MM.1S (cell line): ENCODE measurements around the gene IQCN.

Source experiments
- DNase-seq: peaks from one replicate; pipeline ENCODE4 v3.0.0-alpha.2; 2015
- H2AFZ ChIP-seq: fragments of 300-600 bp; sonication (generic); 2 replicates; pipeline ENCODE4 v1.6.0; 2016; ENCODE audit warnings: antibody characterized with exemption, low read length
- H3F3A ChIP-seq: fragments of 300-600 bp; sonication (generic); 2 replicates; pipeline ENCODE4 v1.6.1; 2016; ENCODE audit warnings: mild to moderate bottlenecking, antibody characterized with exemption, low read length, moderate library complexity, mixed read lengths; ENCODE audit not compliant: insufficient read depth
- H3K27ac ChIP-seq: fragments of 300-600 bp; sonication (generic); 2 replicates; pipeline ENCODE4 v1.5.1; 2016; ENCODE audit warnings: mild to moderate bottlenecking, low read length
- H3K27me3 ChIP-seq: fragments of 300-600 bp; sonication (generic); replicated peaks from 2 replicates; pipeline ENCODE4 v1.6.0; 2016; ENCODE audit warnings: low read length; ENCODE audit not compliant: insufficient read depth
- H3K36me3 ChIP-seq: fragments of 300-600 bp; sonication (generic); replicated peaks from 2 replicates; pipeline ENCODE4 v1.6.1; 2016; ENCODE audit warnings: mild to moderate bottlenecking, low read length, mixed read lengths; ENCODE audit not compliant: insufficient read depth
- H3K4me1 ChIP-seq: fragments of 300-600 bp; sonication (generic); 2 replicates; pipeline ENCODE4 v1.6.1; 2016; ENCODE audit warnings: low read length, mixed read lengths
- H3K4me2 ChIP-seq: fragments of 300-600 bp; sonication (generic); 2 replicates; pipeline ENCODE4 v1.6.0; 2016; ENCODE audit warnings: low read depth, low read length
- H3K4me3 ChIP-seq: fragments of 300-600 bp; sonication (generic); 2 replicates; pipeline ENCODE4 v1.5.1; 2016; ENCODE audit warnings: low read length, mixed read lengths
- H3K79me2 ChIP-seq: fragments of 300-600 bp; sonication (generic); 2 replicates; pipeline ENCODE4 v1.6.1; 2016; ENCODE audit warnings: mixed run types, low read length, mixed read lengths
- H3K9ac ChIP-seq: fragments of 300-600 bp; sonication (generic); 2 replicates; pipeline ENCODE4 v1.6.1; 2016; ENCODE audit warnings: low read length, mixed read lengths
- H3K9me2 ChIP-seq: fragments of 300-600 bp; sonication (generic); replicated peaks from 2 replicates; pipeline ENCODE4 v1.6.1; 2016; ENCODE audit warnings: mild to moderate bottlenecking, low read length, mixed read lengths; ENCODE audit not compliant: insufficient read depth
- H3K9me3 ChIP-seq: fragments of 300-600 bp; sonication (generic); replicated peaks from 2 replicates; pipeline ENCODE4 v1.6.1; 2016; ENCODE audit warnings: mild to moderate bottlenecking, low read length, mixed read lengths; ENCODE audit not compliant: insufficient read depth
- H4K20me1 ChIP-seq: fragments of 300-600 bp; sonication (generic); 2 replicates; pipeline ENCODE4 v1.6.1; 2016; ENCODE audit warnings: mild to moderate bottlenecking, low read length, moderate library complexity, mixed read lengths; ENCODE audit not compliant: insufficient read depth
- CTCF ChIP-seq: fragments of 300-600 bp; sonication (generic); IDR thresholded peaks from 2 replicates; pipeline ENCODE4 v1.5.1; 2016; ENCODE audit warnings: antibody characterized with exemption, low read length, mixed read lengths
- EZH2 ChIP-seq: fragments of 300-600 bp; sonication (generic); optimal IDR thresholded peaks from 2 replicates; pipeline ENCODE3; 2017; ENCODE audit warnings: low read depth, mild to moderate bottlenecking, antibody characterized with exemption, low read length, mixed read lengths
- EZH2phosphoT487 ChIP-seq: fragments of 300-600 bp; sonication (generic); IDR thresholded peaks from 2 replicates; pipeline ENCODE4 v1.6.1; 2018; ENCODE audit warnings: antibody characterized with exemption, low read length

The IQCN gene

GRCh38 chr19:18232540-18233223 is 41.6 kb downstream of the IQCN start:
- no peaks in the 10 kb centered on the region for H3K9me2 ChIP-seq
- H3K9ac ChIP-seq, result no peak overlapping the region
- no peaks in the 10 kb centered on the region for H3K79me2 ChIP-seq
- H3K9me3 ChIP-seq, result no peaks in the 10 kb centered on the region
- no peak overlapping the region for H3K4me3 ChIP-seq
- no peak for DNase-seq
- H3F3A ChIP-seq, result no peaks in the 10 kb centered on the region
- H3K27ac ChIP-seq, result no peak overlapping the region
- H3K36me3 ChIP-seq, result no peaks in the 10 kb centered on the region
- TF ChIP-seq EZH2 (no peak), CTCF (no peak), EZH2phosphoT487 (no peak)
- peaks cover 44% of the 10 kb centered on the region for H3K27me3 ChIP-seq
- H2AFZ ChIP-seq, result no peak overlapping the region
- H3K4me2 ChIP-seq, result no peak overlapping the region
- H4K20me1 ChIP-seq, result no peaks in the 10 kb centered on the region
- H3K4me1 ChIP-seq, result no peaks in the 10 kb centered on the region

- H4K20me1 ChIP-seq, result no peaks in the 10 kb centered on the region
- DNase-seq, result no peak
- H3K36me3 ChIP-seq, result no peaks in the 10 kb centered on the region
- H3K9me2 ChIP-seq, result no peaks in the 10 kb centered on the region
- H3F3A ChIP-seq, result no peaks in the 10 kb centered on the region
- H3K4me1 ChIP-seq, result no peaks in the 10 kb centered on the region
- no peak overlapping the region for H3K4me3 ChIP-seq
- H3K27ac ChIP-seq, result no peak overlapping the region
- no peak overlapping the region for H3K4me2 ChIP-seq
- H2AFZ ChIP-seq, result no peak overlapping the region
- H3K9me3 ChIP-seq, result no peaks in the 10 kb centered on the region
- no peak overlapping the region for H3K9ac ChIP-seq
- no peaks in the 10 kb centered on the region for H3K79me2 ChIP-seq
- peaks cover 48% of the 10 kb centered on the region for H3K27me3 ChIP-seq
- no peak for TF ChIP-seq EZH2
- no peak for TF ChIP-seq CTCF
- TF ChIP-seq EZH2phosphoT487, result no peak
These were observed 42.5 kb downstream of the IQCN start for GRCh38 chr19:18231775-18232174.

DNA sequence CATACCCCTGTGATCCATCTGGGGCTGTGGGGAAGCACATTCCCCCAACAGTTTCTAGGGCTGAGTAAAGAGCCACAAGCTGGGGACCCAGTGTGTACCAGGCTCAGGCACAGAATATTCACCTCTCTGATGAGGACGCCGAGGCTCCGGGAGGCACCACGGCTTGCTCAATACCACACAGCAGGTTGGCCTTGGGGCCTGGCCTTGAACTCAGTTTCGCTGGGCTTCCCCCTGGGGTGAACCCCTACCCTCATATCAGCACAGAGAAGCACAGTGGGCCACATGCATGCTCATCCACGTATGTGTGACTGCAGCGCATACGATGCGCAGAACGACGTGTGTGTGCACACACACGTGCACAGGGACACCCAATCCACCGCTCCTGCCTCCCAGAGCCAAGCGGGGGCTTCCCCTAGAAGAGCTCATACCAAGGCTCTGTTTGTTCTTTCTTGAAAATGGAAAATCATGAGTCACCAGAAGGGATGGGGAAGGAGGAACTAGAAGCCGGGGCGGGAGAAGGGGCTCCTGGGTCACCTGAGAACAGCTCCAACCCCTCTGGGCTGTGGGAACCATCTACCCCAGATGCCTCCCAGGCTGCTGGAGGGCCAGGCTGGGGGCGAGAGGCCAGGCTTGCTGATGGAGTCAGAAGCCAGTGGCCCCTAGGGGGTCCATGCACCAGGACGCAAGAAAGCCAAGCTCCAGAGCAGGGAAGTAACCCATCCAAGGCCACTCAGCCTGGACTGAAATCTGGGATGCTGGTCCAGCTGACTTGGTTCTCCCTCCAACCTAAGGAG is 43.1 kb downstream of the IQCN start:
- Histone ChIP-seq H3K4me2 (no peak overlapping the region), H3K27me3 (peaks cover 47% of the 10 kb centered on the region), H3K9ac (no peak overlapping the region), H3K4me1 (no peaks in the 10 kb centered on the region), H3K9me3 (no peaks in the 10 kb centered on the region), H3K9me2 (no peaks in the 10 kb centered on the region), H3K36me3 (no peaks in the 10 kb centered on the region), H2AFZ (no peak overlapping the region), H3F3A (no peaks in the 10 kb centered on the region), H3K27ac (no peak overlapping the region), H4K20me1 (no peaks in the 10 kb centered on the region), H3K4me3 (no peak overlapping the region), H3K79me2 (no peaks in the 10 kb centered on the region)
- no peak for DNase-seq
- TF ChIP-seq EZH2 (no peak), EZH2phosphoT487 (no peak), CTCF (no peak)
